Retina (tissue), 1 donor: Measurements from ENCODE around the gene SLC31A1.
"Not testable (repeated sequence)": the region's sequence is repeated elsewhere in the genome, so short reads cannot be mapped to it uniquely, and the experiment has no call there.

Source experiments
- DNase-seq: peaks from one replicate; pipeline ENCODE4 v3.0.0-alpha.2; 2016

SLC31A1 gene

GRCh38 chr9:113267911-113268566, 46.7 kb downstream of the SLC31A1 start:
- DNase-seq: no peak

- DNase-seq: no peak
Observed at GRCh38 chr9:113269355-113269754, 48.0 kb downstream of the SLC31A1 start.

GRCh38 chr9:113269871-113270270, 48.5 kb downstream of the SLC31A1 start:
- no peak for DNase-seq

- DNase-seq: peak; percentile 69
Observed at GRCh38 chr9:113274474-113275156, 53.3 kb downstream of the SLC31A1 start.

- DNase-seq: peak; percentile 98
Observed at GRCh38 chr9:113275157-113276131, 54.1 kb downstream of the SLC31A1 start, which contains the start of the genes CDC26 and PRPF4. TSS of gene CDC26 (minus strand) at chr9:113275572. CDS start at chr9:113272507, 3,065 bp downstream. TSS of gene PRPF4 (plus strand) at chr9:113275658. CDS start at chr9:113275744, 86 bp downstream.

GRCh38 chr9:113278840-113279239, 57.5 kb downstream of the SLC31A1 start:
- no peak for DNase-seq

GRCh38 chr9:113281356-113281755, 60.0 kb downstream of the SLC31A1 start:
- DNase-seq: no peak

- no peak for DNase-seq
Observed at GRCh38 chr9:113289091-113289490, 67.7 kb downstream of the SLC31A1 start.

GRCh38 chr9:113290052-113290607, 68.8 kb downstream of the SLC31A1 start:
- no peak for DNase-seq

GRCh38 chr9:113293285-113293878, 72.0 kb downstream of the SLC31A1 start:
- DNase-seq: no peak

- not testable (repeated sequence) for DNase-seq
Observed at GRCh38 chr9:113296247-113296646, 74.9 kb downstream of the SLC31A1 start.

- DNase-seq: no peak
Observed at GRCh38 chr9:113296796-113297558, 75.6 kb downstream of the SLC31A1 start.

GRCh38 chr9:113298311-113298710, 77.0 kb downstream of the SLC31A1 start:
- DNase-seq: no peak

GRCh38 chr9:113298924-113299770, 77.8 kb downstream of the SLC31A1 start:
- no peak for DNase-seq

GRCh38 chr9:113299800-113300292, 78.5 kb downstream of the SLC31A1 start:
- DNase-seq: no peak

GRCh38 chr9:113301548-113301947, 80.2 kb downstream of the SLC31A1 start:
- no peak for DNase-seq

- peak; percentile 9 for DNase-seq
Observed at GRCh38 chr9:113302792-113303418, 81.6 kb downstream of the SLC31A1 start, which contains the start of gene RNF183. TSS of gene RNF183 (minus strand) at chr9:113303376. CDS start at chr9:113298184, 5,192 bp downstream.

- DNase-seq: no peak
Observed at GRCh38 chr9:113306566-113306965, 85.2 kb downstream of the SLC31A1 start.

GRCh38 chr9:113307396-113307975, 86.1 kb downstream of the SLC31A1 start:
- no peak for DNase-seq
